ENCODE results near the gene PEX26. TPM values are rescaled to one million over a fixed set of nuclear protein-coding genes. Genes with fewer than 3 reads are reported as not detected.

The PEX26 gene
- total RNA-seq, 4 donors from 2014 or later, result 28.2 to 36.1 (median 31.2) TPM

DNA sequence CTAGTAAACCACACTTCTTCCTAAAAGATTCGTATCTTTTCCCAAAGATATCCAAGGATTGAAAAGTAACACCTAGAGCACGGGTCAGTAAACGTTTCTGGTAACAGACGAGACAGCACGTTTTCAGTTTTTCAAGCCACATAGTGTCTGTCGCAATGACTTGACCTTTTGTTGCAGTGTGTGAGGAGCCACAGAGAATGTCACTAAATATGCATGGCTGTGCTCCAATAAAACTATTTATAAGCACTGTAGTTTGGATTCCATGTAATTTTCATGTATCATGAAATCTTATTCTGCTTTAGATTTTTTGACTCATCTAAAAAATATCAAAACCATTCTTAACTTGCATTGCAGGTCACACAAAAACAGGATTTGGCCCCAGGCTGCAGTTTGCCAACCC, 35.1 kb upstream of the PEX26 start:
- no peak for TF ChIP-seq CTCF (IDR thresholded peaks at IDR 0.05)
- no peak for TF ChIP-seq POLR2A (IDR thresholded peaks at IDR 0.05)
- Histone ChIP-seq H3K9me3 (no peaks in the 10 kb centered on the region), H3K27ac (no peak overlapping the region), H3K27me3 (no peaks in the 10 kb centered on the region), H3K36me3 (no peaks in the 10 kb centered on the region), H3K4me1 (no peaks in the 10 kb centered on the region), H3K4me3 (no peak overlapping the region)
- no peak for DNase-seq
- intact Hi-C loops (cut with DNase I; ENCODE audit: low total_unique reads), result no loop called here

DNA sequence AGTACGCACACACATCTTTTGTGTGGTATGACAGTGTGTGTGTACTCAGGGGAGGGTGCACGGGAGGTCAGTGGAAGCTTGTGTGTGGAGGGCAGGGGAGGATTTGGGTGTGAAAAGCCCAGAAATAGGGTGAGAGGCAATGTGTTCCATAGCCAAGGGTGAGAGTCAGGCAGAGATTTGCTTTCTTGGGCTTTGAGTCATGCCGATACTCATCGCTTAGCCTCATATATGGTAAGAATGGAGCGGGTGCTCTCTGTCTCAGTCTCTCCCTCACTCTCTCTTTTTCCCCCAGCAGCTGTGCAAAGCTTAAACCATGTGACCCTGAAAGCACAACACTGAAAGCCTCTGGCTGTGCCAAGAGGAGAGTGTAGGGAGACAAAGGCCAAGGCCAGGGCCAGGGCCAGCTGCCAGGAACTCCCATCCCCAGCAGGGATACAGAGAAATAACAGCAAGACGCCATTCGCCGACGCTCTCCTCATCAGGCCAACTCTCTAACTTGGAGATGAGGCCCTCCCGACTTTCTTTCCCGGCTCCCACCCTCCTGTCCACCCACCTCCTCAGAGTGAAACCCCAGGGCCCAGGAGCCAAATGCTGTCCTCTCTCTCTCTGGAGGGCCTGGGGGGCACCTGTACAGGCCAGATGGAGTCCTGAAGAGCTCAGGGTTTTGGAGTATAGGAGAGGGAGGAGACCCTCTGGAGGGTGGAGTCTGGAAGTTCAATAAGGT, 33.1 kb upstream of the PEX26 start:
- Histone ChIP-seq H3K4me1 (no peaks in the 10 kb centered on the region), H3K4me3 (no peak overlapping the region), H3K9me3 (no peaks in the 10 kb centered on the region), H3K36me3 (no peaks in the 10 kb centered on the region), H3K27me3 (no peaks in the 10 kb centered on the region), H3K27ac (peak overlapping the region; percentile 51 to 57)
- TF ChIP-seq CTCF (IDR thresholded peaks at IDR 0.05) (no peak), POLR2A (IDR thresholded peaks at IDR 0.05) (no peak)
- peak in 1 of 2 donors; percentile 41 for DNase-seq
- intact Hi-C loops (cut with DNase I; ENCODE audit: low total_unique reads), result no loop called here

- no peak overlapping the region for H3K27ac ChIP-seq
- no peak for TF ChIP-seq POLR2A (IDR thresholded peaks at IDR 0.05)
- no peak for TF ChIP-seq CTCF (IDR thresholded peaks at IDR 0.05)
- H3K27me3 ChIP-seq, result no peaks in the 10 kb centered on the region
- no peak for DNase-seq
- intact Hi-C loops (cut with DNase I; ENCODE audit: low total_unique reads), result no loop called here
- H3K36me3 ChIP-seq, result no peaks in the 10 kb centered on the region
- no peak overlapping the region for H3K4me3 ChIP-seq
- H3K9me3 ChIP-seq, result no peaks in the 10 kb centered on the region
- no peaks in the 10 kb centered on the region for H3K4me1 ChIP-seq
Measured at GRCh38 chr22:18045794-18046193, 32.0 kb upstream of the PEX26 start.

DNA sequence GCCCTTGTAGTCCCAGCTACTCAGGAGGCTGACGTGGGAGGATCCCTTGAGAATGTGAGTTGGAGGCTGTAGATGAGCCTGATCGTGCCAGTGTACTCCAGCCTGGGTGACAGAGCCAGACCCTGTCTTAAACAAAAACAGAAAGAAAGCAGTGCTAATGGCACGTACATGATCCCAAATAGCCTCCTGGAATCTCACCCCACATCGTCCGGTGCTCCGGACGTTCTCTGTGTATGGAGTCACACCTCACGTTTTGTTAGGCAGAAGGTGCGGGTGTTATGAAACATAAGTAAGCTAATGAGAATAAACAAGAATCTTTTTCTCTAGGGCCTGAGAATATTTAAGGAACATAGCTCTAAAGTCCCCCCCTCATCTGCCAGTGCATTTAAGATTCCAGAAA, 29.7 kb upstream of the PEX26 start:
- no peak for DNase-seq
- no peaks in the 10 kb centered on the region for H3K9me3 ChIP-seq
- TF ChIP-seq POLR2A (IDR thresholded peaks at IDR 0.05) (no peak), CTCF (IDR thresholded peaks at IDR 0.05) (no peak)
- no peak overlapping the region for H3K4me3 ChIP-seq
- H3K4me1 ChIP-seq, result no peaks in the 10 kb centered on the region
- H3K27me3 ChIP-seq, result no peaks in the 10 kb centered on the region
- peak overlapping the region in 1 of 2 donors; percentile 12 for H3K27ac ChIP-seq
- H3K36me3 ChIP-seq, result no peaks in the 10 kb centered on the region
- intact Hi-C loops (cut with DNase I; ENCODE audit: low total_unique reads), result no loop called here

DNA sequence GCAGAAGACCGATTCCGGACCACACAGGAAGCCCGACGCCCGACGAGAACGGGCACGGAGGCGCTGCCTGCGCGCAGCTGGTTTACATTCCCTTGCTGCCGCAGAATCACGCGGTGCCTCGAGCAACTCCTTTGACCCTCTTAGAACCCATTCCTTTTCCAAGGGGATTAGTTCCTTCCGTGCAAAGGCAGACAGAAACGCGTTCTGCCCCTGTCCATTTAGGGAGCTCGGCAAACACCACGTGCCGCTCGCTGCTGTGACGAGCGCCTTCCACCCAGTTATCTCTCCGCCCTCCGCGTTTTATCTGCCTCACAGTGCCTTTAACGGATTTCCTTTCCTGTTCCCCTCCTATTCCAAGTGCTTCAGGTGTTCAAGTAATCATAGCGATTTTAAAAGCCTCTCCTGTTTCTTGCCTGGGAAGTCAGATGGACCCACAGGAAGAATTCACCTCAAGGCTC, 29.3 kb upstream of the PEX26 start:
- intact Hi-C loops (cut with DNase I; ENCODE audit: low total_unique reads), result no loop called here
- Histone ChIP-seq H3K9me3 (no peaks in the 10 kb centered on the region), H3K4me1 (no peaks in the 10 kb centered on the region), H3K4me3 (no peak overlapping the region), H3K27ac (peak overlapping the region in 1 of 2 donors; percentile 12), H3K36me3 (no peaks in the 10 kb centered on the region), H3K27me3 (no peaks in the 10 kb centered on the region)
- DNase-seq, result peak in 1 of 2 donors; percentile 41
- TF ChIP-seq POLR2A (IDR thresholded peaks at IDR 0.05) (no peak), CTCF (IDR thresholded peaks at IDR 0.05) (no peak)
